ENCODE results near the gene FOSL2.

DNA sequence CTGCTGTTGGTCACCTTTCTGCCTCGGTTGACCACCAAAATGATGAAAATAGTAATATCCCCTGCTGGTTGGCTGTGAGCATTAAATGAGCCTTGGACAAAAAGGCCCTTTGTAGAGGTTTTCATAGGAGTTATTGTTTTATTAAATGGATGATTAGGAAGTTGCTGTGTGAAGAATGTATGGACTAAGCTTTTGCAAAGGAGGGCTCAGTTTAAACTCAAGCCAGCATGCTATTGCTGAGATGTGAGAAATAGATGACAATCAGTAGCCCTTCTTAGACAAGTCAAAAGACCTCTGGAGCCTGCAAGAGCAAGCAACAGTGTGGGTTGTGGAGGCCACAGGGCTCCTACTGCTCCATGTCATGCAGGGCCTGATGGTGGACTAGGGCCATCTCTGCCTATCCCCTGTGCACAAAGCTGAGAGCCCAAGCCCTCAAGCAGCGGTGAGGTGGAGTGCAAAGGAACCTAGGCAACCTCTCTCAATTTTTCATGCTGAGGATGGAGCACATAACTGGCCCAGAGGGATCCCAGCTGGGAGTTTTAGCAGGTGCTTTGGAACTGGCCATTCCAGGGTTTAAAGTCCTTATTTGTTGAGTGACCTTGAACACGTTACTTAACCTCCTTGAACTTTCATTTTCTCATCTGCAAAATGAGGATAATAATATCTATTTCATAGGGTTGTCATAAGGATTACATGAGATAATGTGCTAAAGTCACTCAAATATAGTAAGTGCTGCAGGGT lies 37.1 kb downstream of the FOSL2 start:
- TF ChIP-seq CREB1 (CRISPR knock-in tag; IDR thresholded peaks at IDR 0.05; ENCODE audit: low read depth) = no peak
- TF ChIP-seq CTCF (conservative IDR thresholded peaks at IDR 0.05; ENCODE audit: low read depth in 2 of 2) = no peak
- TF ChIP-seq POLR2AphosphoS5 (IDR thresholded peaks at IDR 0.05; ENCODE audit: low read depth) = no peak
- TF ChIP-seq, protein P1, sequence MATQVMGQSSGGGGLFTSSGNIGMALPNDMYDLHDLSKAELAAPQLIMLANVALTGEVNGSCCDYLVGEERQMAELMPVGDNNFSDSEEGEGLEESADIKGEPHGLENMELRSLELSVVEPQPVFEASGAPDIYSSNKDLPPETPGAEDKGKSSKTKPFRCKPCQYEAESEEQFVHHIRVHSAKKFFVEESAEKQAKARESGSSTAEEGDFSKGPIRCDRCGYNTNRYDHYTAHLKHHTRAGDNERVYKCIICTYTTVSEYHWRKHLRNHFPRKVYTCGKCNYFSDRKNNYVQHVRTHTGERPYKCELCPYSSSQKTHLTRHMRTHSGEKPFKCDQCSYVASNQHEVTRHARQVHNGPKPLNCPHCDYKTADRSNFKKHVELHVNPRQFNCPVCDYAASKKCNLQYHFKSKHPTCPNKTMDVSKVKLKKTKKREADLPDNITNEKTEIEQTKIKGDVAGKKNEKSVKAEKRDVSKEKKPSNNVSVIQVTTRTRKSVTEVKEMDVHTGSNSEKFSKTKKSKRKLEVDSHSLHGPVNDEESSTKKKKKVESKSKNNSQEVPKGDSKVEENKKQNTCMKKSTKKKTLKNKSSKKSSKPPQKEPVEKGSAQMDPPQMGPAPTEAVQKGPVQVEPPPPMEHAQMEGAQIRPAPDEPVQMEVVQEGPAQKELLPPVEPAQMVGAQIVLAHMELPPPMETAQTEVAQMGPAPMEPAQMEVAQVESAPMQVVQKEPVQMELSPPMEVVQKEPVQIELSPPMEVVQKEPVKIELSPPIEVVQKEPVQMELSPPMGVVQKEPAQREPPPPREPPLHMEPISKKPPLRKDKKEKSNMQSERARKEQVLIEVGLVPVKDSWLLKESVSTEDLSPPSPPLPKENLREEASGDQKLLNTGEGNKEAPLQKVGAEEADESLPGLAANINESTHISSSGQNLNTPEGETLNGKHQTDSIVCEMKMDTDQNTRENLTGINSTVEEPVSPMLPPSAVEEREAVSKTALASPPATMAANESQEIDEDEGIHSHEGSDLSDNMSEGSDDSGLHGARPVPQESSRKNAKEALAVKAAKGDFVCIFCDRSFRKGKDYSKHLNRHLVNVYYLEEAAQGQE (IDR thresholded peaks at IDR 0.05; ENCODE audit: unreplicated experiment) = no peak
- TF ChIP-seq EZH2phosphoT487 (IDR thresholded peaks at IDR 0.05; ENCODE audit: unreplicated experiment) = no peak
- TF ChIP-seq EZH2 (IDR thresholded peaks at IDR 0.05; ENCODE audit: low read depth, unreplicated experiment) = no peak
- no peak for TF ChIP-seq JUNB (IDR thresholded peaks at IDR 0.05; ENCODE audit: unreplicated experiment)
- TF ChIP-seq, protein P2, sequence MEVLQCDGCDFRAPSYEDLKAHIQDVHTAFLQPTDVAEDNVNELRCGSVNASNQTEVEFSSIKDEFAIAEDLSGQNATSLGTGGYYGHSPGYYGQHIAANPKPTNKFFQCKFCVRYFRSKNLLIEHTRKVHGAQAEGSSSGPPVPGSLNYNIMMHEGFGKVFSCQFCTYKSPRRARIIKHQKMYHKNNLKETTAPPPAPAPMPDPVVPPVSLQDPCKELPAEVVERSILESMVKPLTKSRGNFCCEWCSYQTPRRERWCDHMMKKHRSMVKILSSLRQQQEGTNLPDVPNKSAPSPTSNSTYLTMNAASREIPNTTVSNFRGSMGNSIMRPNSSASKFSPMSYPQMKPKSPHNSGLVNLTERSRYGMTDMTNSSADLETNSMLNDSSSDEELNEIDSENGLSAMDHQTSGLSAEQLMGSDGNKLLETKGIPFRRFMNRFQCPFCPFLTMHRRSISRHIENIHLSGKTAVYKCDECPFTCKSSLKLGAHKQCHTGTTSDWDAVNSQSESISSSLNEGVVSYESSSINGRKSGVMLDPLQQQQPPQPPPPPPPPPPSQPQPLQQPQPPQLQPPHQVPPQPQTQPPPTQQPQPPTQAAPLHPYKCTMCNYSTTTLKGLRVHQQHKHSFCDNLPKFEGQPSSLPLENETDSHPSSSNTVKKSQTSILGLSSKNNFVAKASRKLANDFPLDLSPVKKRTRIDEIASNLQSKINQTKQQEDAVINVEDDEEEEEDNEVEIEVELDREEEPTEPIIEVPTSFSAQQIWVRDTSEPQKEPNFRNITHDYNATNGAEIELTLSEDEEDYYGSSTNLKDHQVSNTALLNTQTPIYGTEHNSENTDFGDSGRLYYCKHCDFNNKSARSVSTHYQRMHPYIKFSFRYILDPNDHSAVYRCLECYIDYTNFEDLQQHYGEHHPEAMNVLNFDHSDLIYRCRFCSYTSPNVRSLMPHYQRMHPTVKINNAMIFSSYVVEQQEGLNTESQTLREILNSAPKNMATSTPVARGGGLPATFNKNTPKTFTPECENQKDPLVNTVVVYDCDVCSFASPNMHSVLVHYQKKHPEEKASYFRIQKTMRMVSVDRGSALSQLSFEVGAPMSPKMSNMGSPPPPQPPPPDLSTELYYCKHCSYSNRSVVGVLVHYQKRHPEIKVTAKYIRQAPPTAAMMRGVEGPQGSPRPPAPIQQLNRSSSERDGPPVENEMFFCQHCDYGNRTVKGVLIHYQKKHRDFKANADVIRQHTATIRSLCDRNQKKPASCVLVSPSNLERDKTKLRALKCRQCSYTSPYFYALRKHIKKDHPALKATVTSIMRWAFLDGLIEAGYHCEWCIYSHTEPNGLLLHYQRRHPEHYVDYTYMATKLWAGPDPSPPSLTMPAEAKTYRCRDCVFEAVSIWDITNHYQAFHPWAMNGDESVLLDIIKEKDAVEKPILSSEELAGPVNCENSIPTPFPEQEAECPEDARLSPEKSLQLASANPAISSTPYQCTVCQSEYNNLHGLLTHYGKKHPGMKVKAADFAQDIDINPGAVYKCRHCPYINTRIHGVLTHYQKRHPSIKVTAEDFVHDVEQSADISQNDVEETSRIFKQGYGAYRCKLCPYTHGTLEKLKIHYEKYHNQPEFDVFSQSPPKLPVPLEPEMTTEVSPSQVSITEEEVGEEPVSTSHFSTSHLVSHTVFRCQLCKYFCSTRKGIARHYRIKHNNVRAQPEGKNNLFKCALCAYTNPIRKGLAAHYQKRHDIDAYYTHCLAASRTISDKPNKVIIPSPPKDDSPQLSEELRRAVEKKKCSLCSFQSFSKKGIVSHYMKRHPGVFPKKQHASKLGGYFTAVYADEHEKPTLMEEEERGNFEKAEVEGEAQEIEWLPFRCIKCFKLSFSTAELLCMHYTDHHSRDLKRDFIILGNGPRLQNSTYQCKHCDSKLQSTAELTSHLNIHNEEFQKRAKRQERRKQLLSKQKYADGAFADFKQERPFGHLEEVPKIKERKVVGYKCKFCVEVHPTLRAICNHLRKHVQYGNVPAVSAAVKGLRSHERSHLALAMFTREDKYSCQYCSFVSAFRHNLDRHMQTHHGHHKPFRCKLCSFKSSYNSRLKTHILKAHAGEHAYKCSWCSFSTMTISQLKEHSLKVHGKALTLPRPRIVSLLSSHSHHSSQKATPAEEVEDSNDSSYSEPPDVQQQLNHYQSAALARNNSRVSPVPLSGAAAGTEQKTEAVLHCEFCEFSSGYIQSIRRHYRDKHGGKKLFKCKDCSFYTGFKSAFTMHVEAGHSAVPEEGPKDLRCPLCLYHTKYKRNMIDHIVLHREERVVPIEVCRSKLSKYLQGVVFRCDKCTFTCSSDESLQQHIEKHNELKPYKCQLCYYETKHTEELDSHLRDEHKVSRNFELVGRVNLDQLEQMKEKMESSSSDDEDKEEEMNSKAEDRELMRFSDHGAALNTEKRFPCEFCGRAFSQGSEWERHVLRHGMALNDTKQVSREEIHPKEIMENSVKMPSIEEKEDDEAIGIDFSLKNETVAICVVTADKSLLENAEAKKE (CRISPR knock-in tag; IDR thresholded peaks at IDR 0.05) = no peak
- TF ChIP-seq, protein P3, sequence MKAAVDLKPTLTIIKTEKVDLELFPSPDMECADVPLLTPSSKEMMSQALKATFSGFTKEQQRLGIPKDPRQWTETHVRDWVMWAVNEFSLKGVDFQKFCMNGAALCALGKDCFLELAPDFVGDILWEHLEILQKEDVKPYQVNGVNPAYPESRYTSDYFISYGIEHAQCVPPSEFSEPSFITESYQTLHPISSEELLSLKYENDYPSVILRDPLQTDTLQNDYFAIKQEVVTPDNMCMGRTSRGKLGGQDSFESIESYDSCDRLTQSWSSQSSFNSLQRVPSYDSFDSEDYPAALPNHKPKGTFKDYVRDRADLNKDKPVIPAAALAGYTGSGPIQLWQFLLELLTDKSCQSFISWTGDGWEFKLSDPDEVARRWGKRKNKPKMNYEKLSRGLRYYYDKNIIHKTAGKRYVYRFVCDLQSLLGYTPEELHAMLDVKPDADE (IDR thresholded peaks at IDR 0.05) = no peak
- no peak for TF ChIP-seq ZNF331 (CRISPR knock-in tag; IDR thresholded peaks at IDR 0.05; ENCODE audit: low read depth)
- TF ChIP-seq ZNF114 (CRISPR knock-in tag; IDR thresholded peaks at IDR 0.05) = no peak
- TF ChIP-seq STAT1 (IDR thresholded peaks at IDR 0.05; ENCODE audit: unreplicated experiment) = no peak
- TF ChIP-seq NANOG (IDR thresholded peaks at IDR 0.05; ENCODE audit: borderline replicate concordance) = no peak
